Stimulated activated naive CD8-positive, alpha-beta T cell treated with anti-CD3 and anti-CD28 coated beads, Interleukin-15, amount 100 ng/mL, for 72 hours (primary cell): ENCODE results near the gene ARFIP2.

Source experiments
- ATAC-seq: fragments of 150-1000 bp; cut with Tn5 transposase; 2 replicates; pipeline ENCODE4 v1.10.0; 2021; ENCODE audit warnings: mild to moderate bottlenecking, moderate library complexity
- DNase-seq, 2 donors: peaks; one replicate each; pipeline ENCODE4 v3.0.0; 2021 to 2022
- H3K27ac Mint-ChIP-seq, 2 donors: one replicate each; pipeline ENCODE4 v1.8.0; 2022; ENCODE audit warnings: mild to moderate bottlenecking in 2 of 2, mixed read lengths in 2 of 2, moderate library complexity in 2 of 2
- H3K27me3 Mint-ChIP-seq: one replicate; pipeline ENCODE4 v1.8.0; 2022; ENCODE audit warnings: mixed read lengths
- H3K4me1 Mint-ChIP-seq: one replicate; pipeline ENCODE4 v1.8.0; 2022; ENCODE audit warnings: mild to moderate bottlenecking, mixed read lengths
- H3K4me3 Mint-ChIP-seq, 2 donors: one replicate each; pipeline ENCODE4 v1.8.0; 2022; ENCODE audit warnings: mild to moderate bottlenecking in 2 of 2, mixed read lengths in 2 of 2, moderate library complexity in 1 of 2
- H3K9me3 Mint-ChIP-seq, 2 donors: one replicate each; pipeline ENCODE4 v1.8.0; 2022; ENCODE audit warnings: mixed read lengths in 2 of 2

ARFIP2 gene

DNA sequence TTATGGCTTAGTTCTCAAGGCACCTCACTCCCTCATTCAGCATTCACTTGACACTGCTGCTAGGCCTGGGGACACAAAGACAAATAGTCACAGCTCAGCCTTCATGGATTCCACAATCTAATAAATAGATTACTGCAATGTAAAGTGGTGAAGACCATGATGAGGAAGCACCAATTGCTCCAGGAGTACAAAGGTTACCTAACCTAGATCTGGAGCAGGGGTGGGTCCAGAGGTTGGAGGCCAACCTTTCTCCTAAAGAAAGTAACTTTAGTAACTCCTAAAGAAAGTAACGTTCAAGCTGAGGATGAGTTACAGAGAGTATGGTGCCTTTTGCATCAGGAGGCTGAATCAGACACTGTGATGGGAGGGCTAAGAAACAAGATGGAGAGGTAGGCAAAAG, 11.5 kb downstream of the ARFIP2 start:
- no peak overlapping the region for H3K27ac Mint-ChIP-seq
- H3K4me1 Mint-ChIP-seq = peaks cover 20% of the 10 kb centered on the region
- no peak for ATAC-seq
- H3K27me3 Mint-ChIP-seq = no peaks in the 10 kb centered on the region
- H3K4me3 Mint-ChIP-seq = no peak overlapping the region
- DNase-seq = no peak
- no peaks in the 10 kb centered on the region for H3K9me3 Mint-ChIP-seq

GRCh38 chr11:6468712-6469495, 12.2 kb downstream of the ARFIP2 start:
- Mint-ChIP-seq H3K4me1 (peaks cover 15% of the 10 kb centered on the region), H3K27me3 (no peaks in the 10 kb centered on the region), H3K4me3 (no peak overlapping the region), H3K9me3 (no peaks in the 10 kb centered on the region), H3K27ac (no peak overlapping the region)
- no peak for DNase-seq
- peak; percentile 33 for ATAC-seq

- Mint-ChIP-seq H3K4me1 (no peaks in the 10 kb centered on the region), H3K4me3 (no peak overlapping the region), H3K27me3 (no peaks in the 10 kb centered on the region), H3K27ac (no peak overlapping the region), H3K9me3 (no peaks in the 10 kb centered on the region)
- ATAC-seq (no peak), DNase-seq (no peak)
Observed at GRCh38 chr11:6459099-6459450, 22.1 kb downstream of the ARFIP2 start.

DNA sequence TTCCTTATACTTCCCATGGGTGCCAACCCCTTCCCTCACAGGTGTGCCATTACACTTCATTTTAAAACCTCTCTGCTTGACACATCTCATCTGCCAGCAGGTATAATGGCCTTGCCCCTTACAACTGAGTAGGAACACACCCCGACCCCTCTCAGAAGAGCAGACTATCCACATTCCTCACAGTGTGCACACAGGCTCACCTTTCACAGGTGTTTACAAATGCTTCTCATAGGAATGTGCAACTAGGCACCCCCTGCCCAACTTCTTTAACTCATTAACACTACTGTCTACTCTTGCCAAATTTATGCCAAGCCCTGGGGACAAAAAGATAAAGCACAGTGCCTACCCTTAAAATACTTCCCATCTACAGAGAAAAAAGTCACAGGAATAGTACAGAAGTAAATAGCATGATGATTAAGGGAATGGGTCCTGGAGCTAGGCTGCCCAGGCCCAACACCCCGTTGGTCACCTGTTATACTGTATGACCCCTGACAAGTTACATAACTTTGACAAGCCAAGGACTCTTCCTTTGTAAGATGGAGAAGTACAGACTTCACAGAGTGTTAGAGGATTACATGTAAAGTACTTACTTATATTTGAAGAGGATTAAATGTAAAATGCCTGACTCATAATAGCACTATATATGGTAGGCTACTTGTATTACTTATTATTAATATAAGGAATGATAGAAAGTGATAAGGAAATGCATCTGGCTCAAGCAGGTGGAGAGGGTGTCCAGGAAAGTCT, 22.6 kb downstream of the ARFIP2 start:
- DNase-seq = no peak
- Mint-ChIP-seq H3K27ac (peak overlapping the region in 1 of 2 donors; percentile 37), H3K4me3 (no peak overlapping the region), H3K9me3 (no peaks in the 10 kb centered on the region), H3K27me3 (no peaks in the 10 kb centered on the region), H3K4me1 (no peaks in the 10 kb centered on the region)
- no peak for ATAC-seq

DNA sequence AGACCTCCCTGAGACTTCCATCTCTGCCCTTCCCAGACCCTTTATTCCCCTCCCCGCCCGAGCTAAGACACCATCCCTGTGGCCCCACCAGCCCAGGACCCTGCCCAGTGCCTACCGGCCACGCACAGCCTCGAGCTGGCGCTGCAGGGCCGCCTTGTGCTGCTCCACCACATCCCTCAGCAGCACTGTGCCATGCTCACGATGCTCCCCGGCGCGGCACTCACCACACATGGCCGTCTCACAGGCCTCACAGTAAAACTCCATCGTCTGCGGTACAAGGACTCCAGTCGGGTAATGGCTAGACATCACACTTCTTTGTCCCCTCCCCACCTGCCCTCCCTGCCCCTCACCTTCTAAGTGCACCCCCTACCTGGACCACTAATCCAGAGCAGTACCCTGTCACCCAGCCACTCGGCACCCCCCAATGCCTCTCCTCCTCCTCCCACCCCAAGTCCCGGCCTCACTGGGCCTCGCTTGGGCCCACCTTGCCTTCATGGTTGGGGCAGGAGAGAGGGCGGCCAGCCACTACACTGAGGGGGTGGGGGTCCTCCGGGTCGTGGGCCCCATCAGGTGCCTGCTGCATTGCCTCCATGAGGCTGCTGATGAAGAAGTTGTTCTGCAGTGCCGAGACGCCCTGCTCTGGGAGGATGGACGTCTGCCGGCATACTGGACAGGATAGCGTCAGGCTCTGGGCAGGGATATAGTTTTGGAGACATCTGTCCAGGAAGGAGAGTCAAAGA, 23.4 kb downstream of the ARFIP2 start:
- Mint-ChIP-seq H3K27me3 (no peaks in the 10 kb centered on the region), H3K27ac (no peak overlapping the region), H3K4me1 (no peaks in the 10 kb centered on the region), H3K4me3 (no peak overlapping the region), H3K9me3 (no peaks in the 10 kb centered on the region)
- ATAC-seq (peak; percentile 35), DNase-seq (no peak)

DNA sequence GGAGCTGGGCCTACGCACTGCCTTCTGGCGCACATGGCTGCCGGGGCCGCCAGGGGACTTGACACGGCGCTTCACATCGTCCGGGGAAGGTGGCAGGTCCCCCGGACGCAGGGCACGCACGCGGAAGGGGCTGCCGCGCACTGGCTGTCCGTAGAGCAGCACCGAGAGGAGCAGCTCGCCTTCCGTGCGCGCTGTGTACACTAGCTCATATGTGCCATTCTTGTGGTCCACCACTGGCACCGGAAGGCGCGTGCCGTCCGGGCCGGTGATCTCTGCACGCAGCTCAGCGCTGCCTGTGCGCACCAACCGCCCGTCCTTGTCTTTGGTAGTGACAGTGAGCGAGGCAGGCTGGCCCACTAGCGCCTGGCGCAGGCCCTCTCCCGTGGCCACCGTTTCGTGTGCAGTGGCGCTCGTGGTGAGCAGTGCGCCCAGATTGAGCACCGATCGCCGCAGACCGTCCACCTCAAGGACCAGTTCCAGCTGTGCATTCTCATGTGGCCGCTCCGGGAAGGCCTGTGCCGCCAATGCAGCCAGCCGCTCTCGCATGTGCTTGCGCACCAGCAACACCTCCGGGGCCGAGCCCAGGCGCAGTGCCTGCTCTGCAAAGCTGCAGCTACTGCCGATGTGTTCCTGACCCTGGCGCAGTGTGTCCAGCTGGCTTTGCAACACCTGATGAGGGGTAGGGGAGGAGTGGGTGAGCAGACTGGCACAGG, 24.6 kb downstream of the ARFIP2 start:
- ATAC-seq (peak; percentile 36), DNase-seq (no peak)
- Mint-ChIP-seq H3K4me1 (no peaks in the 10 kb centered on the region), H3K27me3 (no peaks in the 10 kb centered on the region), H3K27ac (no peak overlapping the region), H3K4me3 (no peak overlapping the region), H3K9me3 (no peaks in the 10 kb centered on the region)

DNA sequence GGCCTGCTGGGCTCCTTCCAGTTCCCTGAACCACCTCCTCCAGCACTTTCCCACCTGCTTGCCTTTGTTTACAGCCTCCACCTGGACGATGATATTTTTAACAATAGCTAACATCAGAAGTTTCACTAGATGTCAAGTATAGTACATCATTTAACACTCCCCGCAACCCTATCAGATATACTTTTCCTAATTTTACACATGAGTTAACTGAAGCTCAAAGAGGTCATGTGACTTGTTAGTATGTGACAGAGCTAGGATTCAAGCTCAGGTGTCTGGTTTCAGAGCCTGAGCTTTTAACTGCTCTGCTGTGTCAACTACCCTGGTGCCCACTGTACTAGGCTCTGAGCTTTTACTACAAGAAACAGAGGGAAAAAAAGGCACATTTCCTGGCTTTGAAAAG, 26.1 kb downstream of the ARFIP2 start:
- H3K4me1 Mint-ChIP-seq = no peaks in the 10 kb centered on the region
- ATAC-seq (no peak), DNase-seq (no peak)
- no peaks in the 10 kb centered on the region for H3K27me3 Mint-ChIP-seq
- H3K4me3 Mint-ChIP-seq = no peak overlapping the region
- H3K27ac Mint-ChIP-seq = no peak overlapping the region
- no peaks in the 10 kb centered on the region for H3K9me3 Mint-ChIP-seq

DNA sequence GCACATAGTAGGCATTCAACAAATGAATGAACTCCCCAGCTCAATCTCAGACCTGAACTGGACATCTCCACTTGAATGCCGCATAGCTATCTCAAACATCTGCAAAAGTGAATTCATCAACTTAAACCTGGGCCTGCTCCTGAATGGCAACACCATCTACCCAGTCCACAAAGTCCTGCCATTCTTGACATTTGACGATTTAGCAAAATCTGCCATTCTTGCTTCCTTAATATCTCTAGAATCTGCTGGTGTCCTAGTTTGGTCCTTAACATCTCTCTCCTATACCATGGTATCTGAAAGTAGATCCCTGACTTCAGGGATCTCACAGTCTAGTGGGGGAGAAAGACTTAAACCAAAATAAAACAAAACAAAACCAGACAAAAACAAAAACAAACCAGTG, 28.0 kb downstream of the ARFIP2 start:
- no peak overlapping the region for H3K4me3 Mint-ChIP-seq
- H3K27ac Mint-ChIP-seq = no peak overlapping the region
- ATAC-seq (no peak), DNase-seq (no peak)
- no peaks in the 10 kb centered on the region for H3K9me3 Mint-ChIP-seq
- H3K4me1 Mint-ChIP-seq = no peaks in the 10 kb centered on the region
- H3K27me3 Mint-ChIP-seq = no peaks in the 10 kb centered on the region

DNA sequence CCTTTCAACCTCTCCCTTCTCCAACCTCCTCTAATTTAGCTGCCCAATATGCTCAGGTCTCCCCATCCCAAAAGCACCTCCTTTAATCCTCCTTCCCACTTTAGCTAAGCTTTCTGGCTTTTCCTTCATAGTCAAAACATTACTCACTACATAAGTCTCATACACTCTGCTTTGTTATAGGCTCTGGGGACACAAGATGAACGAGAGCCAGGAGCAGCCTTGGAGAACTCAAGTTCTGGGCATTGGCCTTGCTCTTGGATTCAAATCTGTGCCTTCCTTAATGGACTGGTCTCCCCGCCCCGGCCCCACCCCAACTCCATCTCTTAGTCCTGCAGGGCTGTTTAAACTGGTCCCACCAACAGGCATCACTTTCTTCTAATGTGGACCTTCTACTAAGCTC, 28.9 kb downstream of the ARFIP2 start:
- no peak overlapping the region for H3K27ac Mint-ChIP-seq
- no peaks in the 10 kb centered on the region for H3K9me3 Mint-ChIP-seq
- H3K4me1 Mint-ChIP-seq = no peaks in the 10 kb centered on the region
- ATAC-seq = no peak
- no peak for DNase-seq
- no peak overlapping the region for H3K4me3 Mint-ChIP-seq
- H3K27me3 Mint-ChIP-seq = no peaks in the 10 kb centered on the region

GRCh38 chr11:6448574-6448973, 32.6 kb downstream of the ARFIP2 start:
- H3K4me3 Mint-ChIP-seq = no peak overlapping the region
- peak; percentile 54 for ATAC-seq
- no peak overlapping the region for H3K27ac Mint-ChIP-seq
- DNase-seq = no peak
- no peaks in the 10 kb centered on the region for H3K27me3 Mint-ChIP-seq
- no peaks in the 10 kb centered on the region for H3K4me1 Mint-ChIP-seq
- no peaks in the 10 kb centered on the region for H3K9me3 Mint-ChIP-seq

- Mint-ChIP-seq H3K9me3 (no peaks in the 10 kb centered on the region), H3K4me1 (no peaks in the 10 kb centered on the region), H3K4me3 (no peak overlapping the region), H3K27ac (no peak overlapping the region), H3K27me3 (no peaks in the 10 kb centered on the region)
- DNase-seq (peak; percentile 47 to 48), ATAC-seq (peak; percentile 79)
Observed at GRCh38 chr11:6443269-6444003, 37.7 kb downstream of the ARFIP2 start.

DNA sequence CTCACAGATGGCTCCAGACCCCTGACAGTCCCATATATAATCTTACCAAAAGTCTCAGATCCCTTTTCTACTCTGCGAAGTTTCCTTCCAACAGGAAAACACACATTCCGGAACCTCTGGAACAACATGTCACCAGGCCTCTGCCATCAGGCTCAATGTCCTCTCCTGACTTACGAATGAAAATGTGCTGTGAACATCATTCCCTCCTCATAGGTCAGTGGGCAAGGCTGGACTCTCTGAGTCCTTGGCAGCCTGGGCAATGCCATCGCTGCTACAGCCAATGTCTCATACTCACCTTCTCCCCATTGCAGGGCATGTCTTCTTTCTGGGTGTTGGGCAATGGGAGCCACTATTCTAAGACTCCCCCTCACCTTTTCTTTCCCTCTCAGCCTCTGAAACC, 38.7 kb downstream of the ARFIP2 start:
- no peak for ATAC-seq
- H3K4me3 Mint-ChIP-seq = no peak overlapping the region
- H3K27ac Mint-ChIP-seq = no peak overlapping the region
- H3K9me3 Mint-ChIP-seq = no peaks in the 10 kb centered on the region
- H3K4me1 Mint-ChIP-seq = no peaks in the 10 kb centered on the region
- DNase-seq = no peak
- no peaks in the 10 kb centered on the region for H3K27me3 Mint-ChIP-seq

- Mint-ChIP-seq H3K9me3 (no peaks in the 10 kb centered on the region), H3K4me3 (no peak within 1 kb of the TSS), H3K4me1 (no peaks in the 10 kb centered on the region), H3K27ac (no peak within 1 kb of the TSS), H3K27me3 (no peaks in the 10 kb centered on the region)
- DNase-seq = no peak
- no peak for ATAC-seq
Observed at GRCh38 chr11:6440906-6441358, 40.2 kb downstream of the ARFIP2 start, which contains the start of gene HPX. Gene HPX (minus strand): TSS chr11:6440987. CDS start chr11:6440963, 24 bp downstream.

DNA sequence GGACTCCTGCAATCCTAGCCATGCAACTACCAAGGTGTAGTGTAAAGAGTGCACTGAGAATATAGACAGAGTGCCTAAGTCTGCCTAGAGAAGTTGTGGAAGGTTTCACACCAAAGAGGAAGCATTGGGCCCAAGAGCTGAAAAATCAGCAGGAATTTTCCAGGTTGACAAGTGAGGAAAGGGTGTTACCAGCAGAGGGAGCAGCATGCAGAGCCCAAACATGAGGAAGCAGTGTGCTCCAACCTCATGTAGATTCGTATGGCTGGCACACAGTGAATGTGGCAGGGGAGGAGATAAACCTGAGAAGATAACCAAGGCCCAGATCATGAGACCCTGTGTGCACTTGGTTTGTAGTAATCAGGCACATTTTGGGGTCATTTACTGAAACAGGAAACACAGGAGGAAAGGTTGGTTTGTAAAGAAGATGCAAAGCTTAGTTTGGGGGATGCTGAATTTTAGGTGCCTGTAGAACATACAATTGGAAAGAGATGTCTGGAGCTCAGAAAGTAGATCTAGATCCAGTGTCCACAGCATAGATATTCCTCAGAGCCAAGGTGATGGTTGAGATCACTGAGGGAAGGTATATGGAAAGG, 42.1 kb downstream of the ARFIP2 start:
- peak in 1 of 2 donors; percentile 21 for DNase-seq
- ATAC-seq = no peak
- Mint-ChIP-seq H3K4me3 (no peak overlapping the region), H3K27me3 (no peaks in the 10 kb centered on the region), H3K27ac (no peak overlapping the region), H3K9me3 (no peaks in the 10 kb centered on the region), H3K4me1 (no peaks in the 10 kb centered on the region)
